Panc1 (cell line): ENCODE results near the gene WDR27.

ENCODE experiments used
- SIN3A ChIP-seq: IDR thresholded peaks from 2 replicates; pipeline ENCODE4 v1.6.1; 2012; ENCODE audit warnings: low read depth, mild to moderate bottlenecking, low read length, moderate library complexity, borderline replicate concordance; ENCODE audit not compliant: insufficient read depth
- TCF7L2 ChIP-seq: IDR thresholded peaks from 2 replicates; pipeline ENCODE4 v1.6.1; 2011; ENCODE audit warnings: mild to moderate bottlenecking, low read depth, low read length, inconsistent platforms
- TF ChIP-seq, protein P1 (sequence below): fragments of 450-650 bp; IDR thresholded peaks from 2 replicates; pipeline ENCODE4 v1.5.1; 2017; ENCODE audit warnings: mild to moderate bottlenecking
- TF ChIP-seq, protein P2 (sequence below), 2 experiments: IDR thresholded peaks; 2 replicates each; pipeline ENCODE4 v1.6.1; 2011 to 2012; ENCODE audit warnings: low read depth in 2 of 2, control low read depth in 1 of 2, low read length in 1 of 2, mild to moderate bottlenecking in 1 of 2, moderate library complexity in 1 of 2; ENCODE audit not compliant: insufficient read depth in 1 of 2

DNA sequence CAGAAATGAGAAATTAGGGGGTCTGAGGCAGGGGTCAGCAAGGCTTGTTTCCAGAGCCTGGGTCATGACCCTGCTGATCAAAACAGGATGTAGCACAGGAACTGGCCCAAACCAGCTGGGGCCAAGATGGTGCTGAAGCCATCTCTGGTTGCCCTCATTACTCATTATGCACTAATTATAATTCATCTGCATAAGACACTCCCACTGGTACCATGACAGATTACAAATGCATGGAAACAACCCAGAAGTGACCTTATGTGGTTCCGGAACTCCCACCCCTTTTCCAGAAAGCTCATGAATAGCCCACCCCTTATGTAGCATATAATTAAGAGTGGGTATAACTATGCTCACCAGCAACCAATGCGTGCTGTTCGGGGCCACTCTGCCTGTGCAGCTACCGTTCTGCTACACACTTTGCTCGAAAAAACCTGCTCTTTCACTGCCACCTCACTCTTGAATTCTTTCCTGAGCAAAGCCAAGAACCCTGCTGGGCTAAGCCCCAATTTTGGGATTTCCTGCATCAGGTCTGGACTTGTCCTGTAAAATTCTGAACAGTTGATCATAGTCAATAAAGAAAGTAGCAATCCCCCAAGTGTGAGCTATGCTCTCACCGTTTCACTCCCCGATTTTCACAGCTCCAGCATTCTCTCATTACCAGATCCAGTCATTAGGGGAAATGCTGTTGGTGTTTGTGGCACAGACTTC is 122.3 kb downstream of the WDR27 start:
- TF ChIP-seq, protein P1, sequence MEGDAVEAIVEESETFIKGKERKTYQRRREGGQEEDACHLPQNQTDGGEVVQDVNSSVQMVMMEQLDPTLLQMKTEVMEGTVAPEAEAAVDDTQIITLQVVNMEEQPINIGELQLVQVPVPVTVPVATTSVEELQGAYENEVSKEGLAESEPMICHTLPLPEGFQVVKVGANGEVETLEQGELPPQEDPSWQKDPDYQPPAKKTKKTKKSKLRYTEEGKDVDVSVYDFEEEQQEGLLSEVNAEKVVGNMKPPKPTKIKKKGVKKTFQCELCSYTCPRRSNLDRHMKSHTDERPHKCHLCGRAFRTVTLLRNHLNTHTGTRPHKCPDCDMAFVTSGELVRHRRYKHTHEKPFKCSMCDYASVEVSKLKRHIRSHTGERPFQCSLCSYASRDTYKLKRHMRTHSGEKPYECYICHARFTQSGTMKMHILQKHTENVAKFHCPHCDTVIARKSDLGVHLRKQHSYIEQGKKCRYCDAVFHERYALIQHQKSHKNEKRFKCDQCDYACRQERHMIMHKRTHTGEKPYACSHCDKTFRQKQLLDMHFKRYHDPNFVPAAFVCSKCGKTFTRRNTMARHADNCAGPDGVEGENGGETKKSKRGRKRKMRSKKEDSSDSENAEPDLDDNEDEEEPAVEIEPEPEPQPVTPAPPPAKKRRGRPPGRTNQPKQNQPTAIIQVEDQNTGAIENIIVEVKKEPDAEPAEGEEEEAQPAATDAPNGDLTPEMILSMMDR = no peak
- TF ChIP-seq TCF7L2 (no peak), SIN3A (no peak)
- TF ChIP-seq, protein P2, sequence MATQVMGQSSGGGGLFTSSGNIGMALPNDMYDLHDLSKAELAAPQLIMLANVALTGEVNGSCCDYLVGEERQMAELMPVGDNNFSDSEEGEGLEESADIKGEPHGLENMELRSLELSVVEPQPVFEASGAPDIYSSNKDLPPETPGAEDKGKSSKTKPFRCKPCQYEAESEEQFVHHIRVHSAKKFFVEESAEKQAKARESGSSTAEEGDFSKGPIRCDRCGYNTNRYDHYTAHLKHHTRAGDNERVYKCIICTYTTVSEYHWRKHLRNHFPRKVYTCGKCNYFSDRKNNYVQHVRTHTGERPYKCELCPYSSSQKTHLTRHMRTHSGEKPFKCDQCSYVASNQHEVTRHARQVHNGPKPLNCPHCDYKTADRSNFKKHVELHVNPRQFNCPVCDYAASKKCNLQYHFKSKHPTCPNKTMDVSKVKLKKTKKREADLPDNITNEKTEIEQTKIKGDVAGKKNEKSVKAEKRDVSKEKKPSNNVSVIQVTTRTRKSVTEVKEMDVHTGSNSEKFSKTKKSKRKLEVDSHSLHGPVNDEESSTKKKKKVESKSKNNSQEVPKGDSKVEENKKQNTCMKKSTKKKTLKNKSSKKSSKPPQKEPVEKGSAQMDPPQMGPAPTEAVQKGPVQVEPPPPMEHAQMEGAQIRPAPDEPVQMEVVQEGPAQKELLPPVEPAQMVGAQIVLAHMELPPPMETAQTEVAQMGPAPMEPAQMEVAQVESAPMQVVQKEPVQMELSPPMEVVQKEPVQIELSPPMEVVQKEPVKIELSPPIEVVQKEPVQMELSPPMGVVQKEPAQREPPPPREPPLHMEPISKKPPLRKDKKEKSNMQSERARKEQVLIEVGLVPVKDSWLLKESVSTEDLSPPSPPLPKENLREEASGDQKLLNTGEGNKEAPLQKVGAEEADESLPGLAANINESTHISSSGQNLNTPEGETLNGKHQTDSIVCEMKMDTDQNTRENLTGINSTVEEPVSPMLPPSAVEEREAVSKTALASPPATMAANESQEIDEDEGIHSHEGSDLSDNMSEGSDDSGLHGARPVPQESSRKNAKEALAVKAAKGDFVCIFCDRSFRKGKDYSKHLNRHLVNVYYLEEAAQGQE (IDR thresholded peaks at IDR 0.05; ENCODE audit: insufficient read depth in 1 of 2, low read depth in 2 of 2, low read length in 1 of 2) = no peak
